Natural killer cell (primary cell): Measurements from ENCODE around the gene ALOX12. TPM values are rescaled to one million over a fixed set of nuclear protein-coding genes. Genes with fewer than 3 reads are reported as not detected.
A peak's percentile ranks its signal among the peaks of the same experiment; 100 is the strongest.

Experiments
- ATAC-seq, 3 donors: fragments of 150-1000 bp in 2 of 3; fragments of 200-7000 bp in 1 of 3; cut with Tn5 transposase; 1 replicate in 1 of 3; 2 replicates in 2 of 3; pipeline ENCODE4 v1.10.0; 2021; ENCODE audit warnings: mild to moderate bottlenecking in 2 of 3, moderate library complexity in 2 of 3
- DNase-seq, 2 donors: peaks; one replicate each; pipeline versions ENCODE4 v3.0.0 to v3.0.0-alpha.2; 2013 to 2021; ENCODE audit warnings: mixed read lengths in 1 of 2
- H3K27ac ChIP-seq: one replicate; pipeline ENCODE4 v1.5.1; 2013; ENCODE audit warnings: mild to moderate bottlenecking, low read length
- H3K27me3 ChIP-seq: one replicate; pipeline ENCODE4 v1.6.1; 2013; ENCODE audit warnings: low read length; ENCODE audit not compliant: control insufficient read depth, insufficient read depth
- H3K36me3 ChIP-seq: one replicate; pipeline ENCODE4 v1.6.1; 2013; ENCODE audit warnings: low read length; ENCODE audit not compliant: control insufficient read depth, insufficient read depth
- H3K4me1 ChIP-seq: one replicate; pipeline ENCODE4 v1.6.1; 2013; ENCODE audit warnings: low read length; ENCODE audit not compliant: control insufficient read depth, insufficient read depth
- H3K4me3 ChIP-seq: one replicate; pipeline ENCODE4 v1.5.1; 2013; ENCODE audit warnings: low read length
- H3K9me3 ChIP-seq: one replicate; pipeline ENCODE4 v1.6.1; 2013; ENCODE audit warnings: low read length; ENCODE audit not compliant: control insufficient read depth, insufficient read depth
- H3K27ac Mint-ChIP-seq, 2 donors: one replicate each; pipeline ENCODE4 v1.8.0; 2022; ENCODE audit warnings: mild to moderate bottlenecking in 2 of 2, mixed read lengths in 2 of 2, moderate library complexity in 1 of 2
- H3K27me3 Mint-ChIP-seq, 2 donors: one replicate each; pipeline ENCODE4 v1.8.0; 2022; ENCODE audit warnings: low read depth in 2 of 2, mixed read lengths in 2 of 2
- H3K36me3 Mint-ChIP-seq: one replicate; pipeline ENCODE4 v1.8.0; 2022; ENCODE audit warnings: mixed read lengths
- H3K4me1 Mint-ChIP-seq, 2 donors: one replicate each; pipeline ENCODE4 v1.8.0; 2022; ENCODE audit warnings: mixed read lengths in 2 of 2
- H3K4me3 Mint-ChIP-seq: one replicate; pipeline ENCODE4 v1.8.0; 2022; ENCODE audit warnings: mild to moderate bottlenecking, moderate library complexity, mixed read lengths
- H3K9me3 Mint-ChIP-seq, 2 donors: one replicate each; pipeline ENCODE4 v1.8.0; 2022; ENCODE audit warnings: mixed read lengths in 2 of 2
- WGBS: methylation state at CpG from one replicate; pipeline ENCODE4 v1.1.7; 2013; ENCODE audit warnings: missing lambda C conversion rate; ENCODE audit not compliant: insufficient coverage; 5-methylcytosine and 5-hydroxymethylcytosine counted together
- intact Hi-C: fragments of 100-400 bp; cut with micrococcal nuclease; formaldehyde crosslinking; loops from one replicate; pipeline ENCODE4 v1.14.2; 2022
- total RNA-seq, 4 donors: library from RNA; stranded (reverse); fragments of 120-200 nt in 1 of 4; gene quantifications; one replicate each; pipeline versions ENCODE4 v1.2.3 to v1.2.4, GENCODE V29; 2013 to 2022
- TF ChIP-seq, protein P1 (sequence below): fragments of 200-600 bp; IDR thresholded peaks from one replicate; pipeline ENCODE4 v1.8.0; 2022; ENCODE audit warnings: antibody characterized with exemption

Gene ALOX12
- total RNA-seq, 3 donors from 2014 or later (not counting 1 experiment from before 2014, with no cell fraction given): 0.77 to 2.4 (median 1.3) TPM

DNA sequence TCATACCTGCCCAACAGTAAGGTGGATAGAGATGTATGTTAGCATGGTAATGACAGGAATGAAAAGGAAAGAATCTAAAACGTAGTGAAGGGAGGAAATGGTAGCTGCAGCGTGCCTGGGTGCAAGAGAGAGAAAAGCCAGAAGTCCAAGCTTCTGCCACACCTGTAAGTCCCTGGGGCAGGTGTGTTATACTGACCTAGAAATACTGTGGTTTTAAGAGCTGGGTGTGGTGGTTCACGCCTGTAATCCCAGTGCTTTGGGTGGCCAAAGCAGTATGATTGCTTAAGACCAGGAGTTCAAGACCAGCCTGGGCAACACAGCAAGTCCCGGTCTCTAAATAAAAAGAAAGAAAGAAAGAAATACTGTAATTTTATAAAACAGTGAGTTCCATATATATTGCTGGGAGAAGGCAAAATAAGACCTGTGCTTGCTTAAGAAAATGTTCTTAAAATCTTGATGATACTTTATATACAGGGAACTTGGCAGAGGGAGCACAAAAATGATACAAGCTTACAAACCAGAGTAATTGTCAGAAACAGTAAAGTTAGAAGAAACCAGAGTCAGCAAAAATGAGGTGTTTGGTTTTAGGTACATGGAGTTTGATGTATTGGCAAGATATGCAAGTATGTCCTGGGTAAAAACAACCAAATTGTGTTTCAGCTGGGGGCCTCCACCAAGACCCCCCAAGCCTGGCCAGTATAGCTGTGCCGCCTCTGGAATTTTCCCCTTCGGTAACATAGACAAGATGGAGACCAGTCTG, 6.6 kb downstream of the ALOX12 start:
- H3K27me3 ChIP-seq: no peaks in the 10 kb centered on the region
- intact Hi-C loops: loop anchor here (10.0 kb wide), 1 partner anchor 528 kb away; no protein-coding TSS in a partner anchor
- WGBS: 95% methylated on average over 6 of the region's 6 CpGs
- TF ChIP-seq, protein P1, sequence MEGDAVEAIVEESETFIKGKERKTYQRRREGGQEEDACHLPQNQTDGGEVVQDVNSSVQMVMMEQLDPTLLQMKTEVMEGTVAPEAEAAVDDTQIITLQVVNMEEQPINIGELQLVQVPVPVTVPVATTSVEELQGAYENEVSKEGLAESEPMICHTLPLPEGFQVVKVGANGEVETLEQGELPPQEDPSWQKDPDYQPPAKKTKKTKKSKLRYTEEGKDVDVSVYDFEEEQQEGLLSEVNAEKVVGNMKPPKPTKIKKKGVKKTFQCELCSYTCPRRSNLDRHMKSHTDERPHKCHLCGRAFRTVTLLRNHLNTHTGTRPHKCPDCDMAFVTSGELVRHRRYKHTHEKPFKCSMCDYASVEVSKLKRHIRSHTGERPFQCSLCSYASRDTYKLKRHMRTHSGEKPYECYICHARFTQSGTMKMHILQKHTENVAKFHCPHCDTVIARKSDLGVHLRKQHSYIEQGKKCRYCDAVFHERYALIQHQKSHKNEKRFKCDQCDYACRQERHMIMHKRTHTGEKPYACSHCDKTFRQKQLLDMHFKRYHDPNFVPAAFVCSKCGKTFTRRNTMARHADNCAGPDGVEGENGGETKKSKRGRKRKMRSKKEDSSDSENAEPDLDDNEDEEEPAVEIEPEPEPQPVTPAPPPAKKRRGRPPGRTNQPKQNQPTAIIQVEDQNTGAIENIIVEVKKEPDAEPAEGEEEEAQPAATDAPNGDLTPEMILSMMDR: no peak
- Mint-ChIP-seq H3K27me3 (no peaks in the 10 kb centered on the region), H3K9me3 (no peaks in the 10 kb centered on the region), H3K4me1 (peaks cover 27 to 32% of the 10 kb centered on the region in 2 donors), H3K27ac (peak overlapping the region; percentile 24 to 53), H3K36me3 (peaks cover 14% of the 10 kb centered on the region), H3K4me3 (no peak overlapping the region)
- H3K4me3 ChIP-seq: no peak overlapping the region
- H3K9me3 ChIP-seq: no peaks in the 10 kb centered on the region
- no peaks in the 10 kb centered on the region for H3K4me1 ChIP-seq
- DNase-seq (no peak), ATAC-seq (no peak)
- H3K27ac ChIP-seq: no peak overlapping the region
- H3K36me3 ChIP-seq: peaks cover 54% of the 10 kb centered on the region

DNA sequence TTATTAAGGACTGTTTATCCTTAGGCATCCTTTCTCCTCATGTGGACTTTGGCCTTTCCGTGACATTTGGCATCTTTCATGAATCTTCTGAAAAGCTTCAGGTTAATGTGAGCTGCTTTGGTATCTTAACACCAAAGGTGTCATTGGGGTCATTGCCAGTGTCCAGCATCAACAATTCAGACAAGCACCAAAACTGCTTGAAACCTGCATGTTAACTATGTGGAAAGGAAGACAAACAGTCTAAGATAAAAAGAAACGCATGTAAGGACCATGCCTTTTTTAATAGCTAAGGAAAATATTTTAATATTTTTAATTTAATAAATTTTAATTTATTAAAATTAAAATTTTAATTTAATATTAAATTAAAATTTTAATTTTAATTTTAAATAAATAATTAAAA, 7.9 kb downstream of the ALOX12 start:
- H3K9me3 ChIP-seq: no peaks in the 10 kb centered on the region
- WGBS: 94% methylated on average over 1 of the region's 2 CpGs
- Mint-ChIP-seq H3K4me3 (no peak overlapping the region), H3K27me3 (no peaks in the 10 kb centered on the region), H3K4me1 (peaks cover 27 to 32% of the 10 kb centered on the region in 2 donors), H3K36me3 (peaks cover 14% of the 10 kb centered on the region), H3K27ac (no peak overlapping the region), H3K9me3 (no peaks in the 10 kb centered on the region)
- ATAC-seq: no peak
- DNase-seq: no peak
- peaks cover 45% of the 10 kb centered on the region for H3K36me3 ChIP-seq
- H3K27ac ChIP-seq: no peak overlapping the region
- TF ChIP-seq, protein P1: no peak
- H3K27me3 ChIP-seq: no peaks in the 10 kb centered on the region
- H3K4me1 ChIP-seq: no peaks in the 10 kb centered on the region
- intact Hi-C loops: loop anchor here (1.0 to 10.0 kb wide), 5 partner anchors 19 to 529 kb away; partner anchors contain the start of gene BCL6B
- no peak overlapping the region for H3K4me3 ChIP-seq

DNA sequence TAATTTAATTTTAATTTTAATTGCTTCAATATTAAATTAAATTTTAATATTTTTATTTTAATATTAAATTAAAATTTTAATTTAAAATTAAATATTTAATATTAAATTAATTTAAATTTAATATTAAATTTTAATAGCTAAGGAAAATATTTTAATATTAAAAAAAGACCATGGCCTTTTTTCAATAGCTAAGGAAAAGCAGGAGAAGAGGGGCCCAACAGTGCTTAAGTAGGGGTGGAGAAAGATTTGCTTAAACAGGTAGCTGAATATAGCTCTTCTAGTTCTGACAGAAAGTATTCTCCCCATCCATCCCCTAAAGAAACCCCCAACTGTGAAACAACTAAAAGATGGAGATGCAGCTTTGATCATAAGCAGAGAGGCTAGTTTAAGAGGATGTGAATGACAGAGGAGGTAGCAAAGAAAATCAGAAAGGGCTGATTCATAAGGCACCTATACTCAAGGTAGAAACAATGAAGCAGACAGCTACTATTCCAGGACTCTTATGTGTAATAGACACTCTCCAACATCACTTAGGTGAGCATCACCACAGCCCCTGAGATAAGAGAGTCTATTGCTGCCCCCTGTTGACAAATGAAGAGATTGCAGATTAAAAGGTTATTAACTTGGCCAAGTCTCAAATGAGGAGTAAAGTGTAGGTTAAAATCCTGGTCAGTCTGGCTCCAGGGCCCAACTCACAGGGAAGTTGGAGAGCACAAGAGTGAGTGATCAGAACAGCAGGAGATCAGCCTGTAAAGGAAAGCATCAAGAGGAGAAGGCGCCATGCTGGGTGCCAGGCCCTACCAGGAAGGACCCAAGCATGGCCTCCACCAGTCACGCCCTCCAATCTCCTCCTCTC, 8.8 kb downstream of the ALOX12 start:
- Histone ChIP-seq H3K27ac (no peak overlapping the region), H3K4me3 (no peak overlapping the region), H3K4me1 (peaks cover under 1% of the 10 kb centered on the region), H3K27me3 (no peaks in the 10 kb centered on the region), H3K36me3 (peaks cover 45% of the 10 kb centered on the region), H3K9me3 (no peaks in the 10 kb centered on the region)
- TF ChIP-seq, protein P1: peak; percentile 85
- Mint-ChIP-seq H3K4me1 (peaks cover 31 to 34% of the 10 kb centered on the region in 2 donors), H3K36me3 (peaks cover 14% of the 10 kb centered on the region), H3K27me3 (no peaks in the 10 kb centered on the region), H3K27ac (peak overlapping the region; percentile 35 to 57), H3K4me3 (no peak overlapping the region), H3K9me3 (no peaks in the 10 kb centered on the region)
- 100% methylated on average over 2 of the region's 2 CpGs for WGBS
- peak in 1 of 2 donors; percentile 86 for DNase-seq
- intact Hi-C loops: loop anchor here (1.0 to 10.0 kb wide), 5 partner anchors 18 to 530 kb away; partner anchors contain the start of gene BCL6B
- peak; percentile 93 to 98 (median 95) for ATAC-seq
